ENCODE results near the gene TPPP.
"Not testable (repeated sequence)": the region's sequence is repeated elsewhere in the genome, so short reads cannot be mapped to it uniquely, and the experiment has no call there.

Gene TPPP

DNA sequence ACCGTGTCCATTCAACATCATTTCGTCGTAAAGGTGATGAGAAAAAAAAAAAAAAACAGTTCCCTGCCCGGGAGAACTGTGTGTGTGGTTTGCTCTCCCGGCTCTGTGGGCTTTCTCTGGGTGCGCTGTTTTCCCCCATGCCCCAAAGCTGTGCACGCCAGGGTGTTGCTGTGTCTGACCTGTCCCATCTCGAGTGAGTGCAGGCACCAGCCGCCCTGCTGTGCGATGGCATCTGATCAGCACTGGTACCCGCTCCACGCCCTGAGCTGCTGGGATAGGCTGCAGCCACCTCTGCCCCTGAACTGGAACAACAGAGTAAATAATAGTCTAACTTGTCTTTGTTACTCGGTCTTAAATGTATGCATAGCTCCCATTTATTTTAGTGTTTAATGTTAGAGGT is 47.7 kb downstream of the TPPP start:
- DNase-seq (ENCODE audit: low read depth in 2 of 2), result no peak

DNA sequence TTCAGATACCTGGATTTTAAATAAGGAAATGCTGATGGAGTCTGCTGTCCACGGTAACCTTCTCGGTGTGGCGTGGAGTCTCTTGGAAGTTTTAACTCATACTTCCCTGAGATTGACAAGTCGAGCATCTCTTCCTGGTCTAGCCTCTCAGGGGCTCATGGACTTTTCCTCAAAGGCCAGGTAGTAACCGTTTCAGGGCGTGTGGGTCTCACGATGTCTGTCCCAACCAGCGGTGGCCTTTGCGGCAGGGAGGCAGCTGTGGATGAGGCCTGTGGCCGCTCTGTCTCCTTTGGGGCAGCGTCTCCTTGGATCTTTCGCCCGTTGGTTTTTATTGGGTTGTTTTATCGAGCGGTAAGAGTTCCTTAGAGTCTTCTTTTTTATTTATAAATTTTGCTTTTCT is 48.2 kb downstream of the TPPP start:
- DNase-seq (ENCODE audit: low read depth in 2 of 2), result no peak

DNA sequence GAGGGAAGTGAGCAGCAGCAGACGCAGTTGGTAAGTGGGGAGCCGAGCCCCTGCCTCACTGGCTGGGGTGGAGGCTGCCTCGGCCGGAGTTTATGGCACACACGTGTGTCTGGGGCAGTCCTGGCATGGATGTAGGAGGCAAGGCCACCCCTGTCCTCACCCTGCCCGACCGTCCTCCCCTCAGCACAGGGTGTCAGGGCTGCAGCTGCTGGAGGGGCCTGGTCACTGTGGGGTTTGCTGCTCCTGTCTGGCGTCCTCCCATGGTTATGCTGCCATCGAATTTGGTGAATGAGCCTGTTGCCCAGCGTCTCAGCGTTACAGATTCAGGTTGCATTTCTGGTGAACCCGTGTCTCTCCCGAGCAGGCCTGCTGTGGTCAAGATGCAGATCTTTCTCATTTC is 48.6 kb downstream of the TPPP start:
- DNase-seq (ENCODE audit: low read depth in 2 of 2), result no peak

DNA sequence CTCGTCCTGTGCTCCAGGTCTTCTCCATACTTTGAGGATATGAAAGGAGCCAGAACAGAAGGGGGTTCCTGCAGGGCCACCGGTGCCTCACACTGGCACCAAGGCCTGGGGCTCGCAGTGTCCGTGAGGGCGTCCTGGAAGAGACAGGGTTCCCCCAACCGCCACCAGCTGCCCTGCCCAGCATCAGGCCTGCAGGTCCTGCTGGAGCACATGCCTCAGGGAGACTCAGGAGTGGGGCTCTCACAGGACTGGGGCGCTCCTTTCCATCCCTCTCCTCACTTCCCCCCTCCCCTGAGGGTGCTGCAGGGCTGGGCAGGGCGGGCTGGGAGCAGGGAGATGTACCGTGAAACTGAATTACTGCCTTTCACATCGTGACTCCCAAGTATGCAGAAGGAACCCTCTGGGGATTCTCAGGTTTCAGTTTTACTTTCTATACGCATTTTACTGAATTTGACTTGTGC is 49.3 kb downstream of the TPPP start:
- no peak for DNase-seq (ENCODE audit: low read depth in 2 of 2)

DNA sequence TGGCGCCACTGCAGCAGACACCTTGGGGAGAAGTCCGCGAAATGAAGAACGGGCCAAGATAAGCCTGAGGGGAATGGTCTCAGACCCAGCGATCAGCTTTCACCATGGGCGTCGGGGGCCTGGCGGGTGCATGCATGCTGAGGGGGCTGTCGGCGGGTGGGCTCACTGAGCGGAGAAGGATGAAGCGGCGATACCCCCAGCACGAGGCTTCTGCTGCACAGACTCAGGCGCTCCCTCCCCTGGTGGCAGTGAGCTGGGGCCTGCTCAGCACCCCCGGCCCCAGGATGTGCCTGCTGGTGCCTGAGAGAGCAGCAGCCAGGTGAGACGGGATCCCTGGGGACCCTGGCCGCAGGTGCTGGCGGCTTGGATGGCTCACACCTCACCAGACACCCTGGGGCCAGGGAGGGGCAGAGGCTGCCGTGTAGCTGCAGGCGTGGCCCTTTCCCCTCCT is 49.8 kb downstream of the TPPP start:
- no peak for DNase-seq (ENCODE audit: low read depth in 2 of 2)

DNA sequence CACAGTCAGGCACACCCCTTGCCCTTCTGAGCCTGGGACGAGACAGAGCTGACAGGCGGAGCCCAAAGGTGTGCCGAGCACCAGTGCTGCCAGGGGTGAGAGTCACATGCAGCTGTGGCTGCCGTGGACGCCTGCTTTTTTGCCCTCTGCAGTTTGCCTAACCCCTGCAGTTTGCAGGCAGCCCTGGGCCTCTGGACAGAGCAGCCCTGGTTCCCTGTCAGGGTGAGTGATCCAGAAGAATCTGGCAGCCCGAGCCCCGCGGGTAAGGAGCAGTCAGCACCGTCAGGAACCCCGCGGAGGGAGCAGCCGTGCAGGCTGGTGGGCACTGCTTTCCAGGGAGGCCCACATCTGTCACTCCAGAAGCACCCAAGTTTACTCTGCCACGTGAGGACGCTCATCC is 50.7 kb downstream of the TPPP start:
- no peak for DNase-seq (ENCODE audit: low read depth in 2 of 2)

DNA sequence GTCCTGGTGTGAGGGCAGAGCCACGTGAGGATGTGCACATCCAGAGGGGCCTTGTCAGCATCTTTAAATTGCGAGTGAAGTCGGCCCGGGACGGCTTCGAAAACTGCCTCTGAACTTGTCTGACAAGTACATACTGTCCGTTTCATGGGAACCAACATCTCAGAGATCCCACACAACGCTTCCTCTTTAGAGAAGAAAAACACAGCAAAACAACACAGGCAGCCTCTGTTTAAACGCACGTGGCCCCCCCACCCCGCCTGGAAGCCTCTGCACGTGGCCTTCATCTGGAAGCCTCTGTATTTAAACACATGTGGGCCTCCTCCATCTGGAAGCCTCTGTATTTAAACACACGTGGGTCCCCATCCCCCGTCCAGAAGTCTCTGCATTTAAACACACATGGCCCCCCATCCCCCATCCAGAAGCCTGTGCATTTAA is 51.8 kb downstream of the TPPP start:
- no peak for DNase-seq (ENCODE audit: low read depth in 2 of 2)

DNA sequence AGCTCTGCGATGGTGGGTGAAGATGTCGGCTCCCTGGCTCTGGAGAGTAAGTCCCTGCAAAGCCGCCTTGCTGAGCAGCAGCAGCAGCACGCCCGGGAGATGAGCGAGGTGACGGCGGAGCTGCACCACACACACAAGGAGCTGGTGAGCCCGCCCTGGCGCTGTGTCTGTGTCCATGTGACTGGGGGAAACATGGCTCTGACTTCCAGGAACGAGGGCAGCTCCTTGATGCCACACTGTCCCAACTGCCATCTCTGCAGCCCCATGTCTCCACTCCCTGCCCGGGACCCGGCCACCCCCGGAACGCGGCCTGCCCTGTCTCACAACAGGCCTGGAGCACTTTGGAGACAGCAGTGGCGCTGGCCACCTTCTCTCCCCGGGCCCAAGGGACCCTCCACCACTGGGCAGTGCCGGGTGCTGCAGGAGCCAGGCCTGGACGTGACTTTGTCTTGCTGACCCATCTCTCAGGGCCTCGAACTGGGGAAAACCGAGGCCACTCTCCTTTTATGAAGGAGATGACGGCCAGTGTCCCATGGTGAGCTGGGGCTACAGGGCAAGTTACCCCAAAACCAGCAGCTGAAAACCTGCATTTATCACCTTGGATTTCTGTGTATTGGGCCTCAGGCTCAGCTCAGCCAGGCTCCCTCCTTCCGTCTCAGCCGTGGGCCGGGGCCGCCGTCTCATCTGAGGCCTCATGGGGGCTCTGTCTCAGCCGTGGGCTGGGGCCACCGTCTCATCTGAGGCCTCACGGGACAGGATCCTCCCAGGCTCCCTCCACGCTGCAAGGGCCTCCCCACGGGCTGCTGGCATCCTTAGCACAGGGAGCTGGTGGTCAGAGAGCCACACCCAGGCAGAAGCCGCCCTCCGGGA is 52.5 kb downstream of the TPPP start:
- DNase-seq (ENCODE audit: low read depth in 2 of 2), result no peak

DNA sequence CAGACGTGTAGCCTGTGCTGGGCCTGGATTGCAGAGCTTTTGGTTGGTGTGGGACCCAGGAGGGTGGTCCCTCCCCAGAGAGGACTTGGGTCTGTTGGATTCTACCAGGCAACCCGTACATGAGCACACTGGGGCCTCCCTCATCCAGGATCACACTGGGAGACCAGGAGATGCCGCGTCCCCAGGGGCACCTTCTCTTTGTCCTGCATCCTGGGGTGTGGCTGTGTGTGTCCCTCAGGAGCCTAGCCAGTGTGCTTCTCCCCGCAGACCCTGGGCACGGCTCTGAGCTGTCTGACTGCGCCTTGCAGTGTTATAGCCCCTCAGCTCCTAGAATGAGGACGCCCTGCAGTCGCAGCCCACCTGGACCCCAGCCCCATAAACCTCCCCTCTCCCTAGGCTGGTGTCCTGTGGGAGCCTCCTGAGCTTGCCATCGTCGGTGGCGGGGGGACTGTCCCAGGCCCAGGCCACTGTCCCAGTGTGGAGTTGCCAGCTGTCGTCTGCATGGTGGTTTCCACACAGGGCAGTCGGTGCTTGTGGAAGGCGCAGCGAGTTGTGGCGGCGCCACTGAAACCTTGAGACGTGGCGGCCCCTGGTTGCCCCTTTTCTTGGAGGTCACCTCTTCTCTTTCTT is 53.5 kb downstream of the TPPP start:
- no peak for DNase-seq (ENCODE audit: low read depth in 2 of 2)

DNA sequence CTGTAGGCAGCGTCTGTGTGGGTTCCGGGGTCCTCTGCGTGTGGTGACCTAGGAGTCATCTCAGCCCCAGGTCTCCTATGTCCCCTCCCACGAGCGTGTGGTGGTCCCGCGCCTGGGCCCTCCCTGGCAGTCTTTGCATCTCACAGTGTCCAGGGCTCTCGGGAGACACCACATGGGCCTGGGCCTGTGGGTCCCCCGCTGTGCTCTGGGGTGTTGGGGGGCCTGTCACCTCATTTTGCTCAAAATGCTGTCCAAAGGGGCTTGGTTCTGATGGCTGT is 54.0 kb downstream of the TPPP start:
- no peak for DNase-seq (ENCODE audit: low read depth in 2 of 2)

DNA sequence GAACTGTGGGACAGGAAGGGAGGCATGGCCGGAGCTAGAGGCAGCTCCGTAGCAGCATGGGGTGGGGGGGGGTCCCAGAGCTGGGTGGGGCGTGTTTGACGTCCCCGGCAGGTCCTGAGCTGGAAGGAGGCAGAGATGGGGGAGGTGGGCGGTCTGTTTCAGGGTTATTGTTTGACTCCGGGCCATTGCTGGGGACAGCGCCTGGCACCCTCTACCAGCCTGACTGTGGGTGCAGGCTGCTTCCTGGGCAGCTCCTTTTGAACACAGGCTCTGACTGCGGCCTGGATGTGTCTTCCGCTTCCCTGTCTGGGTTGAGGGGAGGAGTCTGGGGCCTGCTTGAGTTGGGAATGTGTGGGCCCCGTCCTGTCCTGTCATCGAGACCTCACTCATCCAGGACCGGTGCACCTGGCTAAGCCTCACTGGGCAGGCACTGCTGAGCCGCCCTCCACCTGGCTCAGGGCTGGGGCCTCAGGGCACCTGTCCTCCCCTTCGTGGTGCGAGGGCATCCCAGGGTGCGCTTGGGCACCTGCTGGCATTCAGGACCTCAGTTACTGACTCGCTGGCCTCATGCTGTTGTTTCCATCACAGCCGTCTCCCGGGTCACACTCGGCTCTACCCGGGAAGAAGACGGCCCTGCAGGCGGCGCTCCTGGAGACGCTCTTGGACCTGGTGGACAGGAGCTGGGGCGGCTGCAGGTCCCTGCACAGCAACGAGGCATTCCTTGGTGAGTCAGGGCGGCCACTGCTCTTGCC is 54.5 kb downstream of the TPPP start:
- no peak for DNase-seq (ENCODE audit: low read depth in 2 of 2)

DNA sequence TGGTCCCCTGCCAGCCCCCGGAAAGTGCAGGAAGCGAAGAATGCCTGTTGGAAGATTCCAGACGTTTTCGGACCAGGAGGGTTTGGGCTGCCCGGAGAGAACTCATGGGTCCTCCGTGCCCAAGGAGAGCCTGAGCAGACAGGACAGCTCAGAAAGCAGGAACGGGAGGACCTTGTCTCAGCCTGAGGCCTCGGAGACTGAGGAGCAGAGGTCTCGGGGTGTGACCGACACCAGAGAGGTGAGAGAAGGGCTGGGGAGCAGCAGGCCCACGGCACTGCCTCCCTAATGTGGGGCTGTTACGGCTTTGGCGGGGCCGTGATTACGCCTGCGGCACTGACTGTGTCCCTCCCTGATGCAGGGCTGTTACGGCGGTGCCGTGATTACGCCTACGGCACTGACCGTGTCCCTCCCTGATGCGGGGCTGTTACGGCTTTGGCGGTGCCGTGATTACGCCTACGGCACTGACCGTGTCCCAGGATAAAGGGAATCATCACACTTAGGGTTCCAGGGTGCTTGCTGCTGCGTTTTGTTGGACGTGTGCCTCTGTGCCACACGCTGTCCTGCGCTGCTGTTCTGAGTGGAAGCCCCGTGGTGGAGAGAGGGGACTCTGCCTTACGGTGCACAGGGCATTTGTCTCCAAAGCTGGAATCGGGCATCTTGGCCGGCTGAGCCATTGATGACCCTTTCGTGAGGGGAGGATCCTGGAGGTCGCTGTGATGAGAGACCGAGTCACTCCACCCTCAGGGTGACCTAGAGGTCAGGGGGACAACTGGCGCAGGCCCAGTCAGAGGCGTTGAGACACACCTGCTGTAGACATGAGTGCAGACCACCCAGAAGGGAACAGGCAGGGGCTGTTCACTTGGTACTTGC is 55.3 kb downstream of the TPPP start:
- no peak for DNase-seq (ENCODE audit: low read depth in 2 of 2)

DNA sequence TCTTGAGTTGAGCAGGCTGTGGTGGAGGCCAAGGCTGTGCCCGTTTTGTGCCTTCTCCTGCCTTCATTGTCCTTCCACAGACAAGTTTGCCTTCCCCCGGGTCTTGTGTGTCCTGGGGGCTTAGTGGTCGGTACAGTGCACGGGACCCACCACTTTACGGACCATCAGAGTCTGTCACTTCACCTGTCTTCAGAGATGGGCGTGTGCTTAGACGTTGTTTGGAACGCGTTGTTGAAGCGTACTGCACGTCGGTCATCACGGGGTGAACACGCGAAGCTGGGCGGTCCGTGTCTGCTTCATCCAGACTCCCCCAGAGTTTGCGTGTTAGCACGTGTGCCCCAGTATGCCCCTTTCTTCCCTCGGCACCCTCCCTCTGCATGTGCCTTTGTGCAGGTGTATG is 56.2 kb downstream of the TPPP start:
- DNase-seq (ENCODE audit: low read depth in 2 of 2), result no peak

DNA sequence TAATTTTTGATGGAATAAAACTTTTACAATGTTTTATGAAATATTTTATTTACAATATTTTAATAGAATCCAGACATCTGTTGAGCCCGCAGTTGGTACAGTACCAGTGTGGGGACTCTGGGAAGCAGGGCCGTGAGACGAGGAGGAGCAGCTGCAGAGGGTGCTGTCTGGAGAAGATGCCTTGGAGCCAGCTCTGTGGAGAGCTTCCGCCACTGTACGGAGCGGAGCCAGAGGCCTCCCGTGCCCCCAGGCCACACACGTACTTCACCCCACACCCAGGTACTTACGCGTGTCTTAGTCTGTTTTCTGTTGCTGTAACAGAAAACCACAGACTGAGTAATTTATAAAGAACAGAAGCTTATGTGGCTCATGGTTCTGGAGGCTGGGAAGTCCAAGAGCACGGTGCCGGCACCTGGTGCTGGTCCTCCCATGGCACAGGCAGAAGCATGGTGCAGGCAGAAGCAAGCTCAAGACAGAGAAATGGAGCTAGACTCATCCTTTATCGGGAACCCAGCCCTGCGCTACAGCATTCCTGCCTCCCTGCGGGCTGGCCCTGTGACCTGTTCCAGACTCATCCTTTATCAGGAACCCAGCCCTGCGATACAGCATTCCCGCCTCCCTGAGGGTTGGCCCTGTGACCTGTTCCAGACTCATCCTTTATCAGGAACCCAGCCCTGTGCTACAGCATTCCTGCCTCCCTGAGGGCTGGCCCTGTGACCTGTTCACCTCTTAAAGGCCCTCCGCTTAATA is 57.7 kb downstream of the TPPP start:
- DNase-seq (ENCODE audit: low read depth in 2 of 2), result no peak

DNA sequence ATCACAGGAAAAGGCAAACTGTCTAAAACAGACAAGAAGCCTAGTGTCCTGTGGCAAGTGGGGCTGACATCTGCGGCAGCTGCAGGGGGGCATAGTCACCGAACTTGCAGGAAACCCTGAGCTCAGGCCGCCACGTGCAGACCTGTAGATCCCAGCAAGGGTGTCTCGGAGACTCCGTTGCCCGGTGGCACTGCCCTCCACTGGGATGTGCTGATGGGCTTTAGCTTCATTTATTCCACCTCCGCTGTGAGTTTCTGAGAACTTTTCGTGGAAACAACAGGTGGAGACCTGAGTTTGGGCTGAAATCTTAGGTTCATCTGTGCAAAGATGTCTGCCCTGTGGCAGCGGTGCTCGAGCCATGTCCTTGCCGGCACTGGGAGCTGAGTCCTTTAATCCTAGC is 59.0 kb downstream of the TPPP start:
- no peak for DNase-seq (ENCODE audit: low read depth in 2 of 2)

DNA sequence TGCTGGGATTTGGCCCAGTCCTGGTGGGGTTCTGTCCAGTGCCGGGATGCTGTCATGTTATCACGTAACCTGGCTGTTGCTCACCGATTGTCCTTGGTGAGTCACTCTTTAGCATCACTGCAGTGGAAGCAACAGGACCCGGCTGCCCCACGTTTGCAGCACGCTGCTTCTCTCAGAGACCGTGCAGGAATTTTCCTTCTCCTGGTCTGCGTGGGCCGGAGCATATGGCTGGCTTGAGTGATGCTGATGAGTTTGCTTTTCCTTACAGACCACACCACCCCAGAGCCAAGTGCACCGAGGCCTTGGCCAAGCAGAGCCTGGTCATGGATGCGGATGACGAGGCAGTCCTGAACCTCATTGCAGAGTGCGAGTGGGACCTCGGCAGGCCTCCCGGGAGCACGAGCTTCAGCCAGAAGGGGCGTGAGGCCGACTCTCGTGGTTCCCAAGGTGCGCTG is 59.6 kb downstream of the TPPP start:
- no peak for DNase-seq (ENCODE audit: low read depth in 2 of 2)

DNA sequence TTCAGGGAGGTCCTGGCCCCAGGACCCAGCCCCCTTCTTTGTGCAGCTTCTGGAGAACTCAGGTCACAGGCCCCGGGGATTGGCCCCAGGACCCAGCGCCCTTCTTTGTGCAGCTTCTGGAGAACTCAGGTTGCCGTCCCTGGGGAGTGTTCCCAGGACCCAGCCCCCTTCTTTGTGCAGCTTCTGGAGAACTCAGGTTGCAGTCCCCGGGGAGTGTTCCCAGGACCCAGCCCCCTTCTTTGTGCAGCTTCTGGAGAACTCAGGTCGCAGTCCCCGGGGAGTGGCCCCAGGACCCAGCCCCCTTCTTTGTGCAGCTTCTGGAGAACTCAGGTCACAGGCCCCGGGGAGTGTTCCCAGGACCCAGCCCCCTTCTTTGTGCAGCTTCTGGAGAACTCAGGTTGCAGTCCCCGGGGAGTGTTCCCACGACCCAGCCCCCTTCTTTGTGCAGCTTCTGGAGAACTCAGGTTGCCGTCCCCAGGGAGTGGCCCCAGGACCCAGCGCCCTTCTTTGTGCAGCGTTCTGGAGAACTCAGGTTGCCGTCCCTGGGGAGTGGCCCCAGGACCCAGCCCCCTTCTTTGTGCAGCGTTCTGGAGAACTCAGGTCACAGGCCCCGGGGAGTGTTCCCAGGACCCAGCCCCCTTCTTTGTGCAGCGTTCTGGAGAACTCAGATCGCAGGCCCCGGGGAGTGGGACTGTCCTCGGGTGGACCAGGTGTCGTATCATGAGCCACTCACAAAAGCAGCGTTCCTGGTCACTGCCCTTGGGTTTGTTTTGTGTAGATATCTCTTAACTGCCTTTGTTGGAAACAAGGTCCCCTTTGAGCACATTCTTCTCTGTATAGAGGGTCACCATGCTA is 64.6 kb downstream of the TPPP start:
- not testable (repeated sequence) for DNase-seq (ENCODE audit: low read depth in 2 of 2)

DNA sequence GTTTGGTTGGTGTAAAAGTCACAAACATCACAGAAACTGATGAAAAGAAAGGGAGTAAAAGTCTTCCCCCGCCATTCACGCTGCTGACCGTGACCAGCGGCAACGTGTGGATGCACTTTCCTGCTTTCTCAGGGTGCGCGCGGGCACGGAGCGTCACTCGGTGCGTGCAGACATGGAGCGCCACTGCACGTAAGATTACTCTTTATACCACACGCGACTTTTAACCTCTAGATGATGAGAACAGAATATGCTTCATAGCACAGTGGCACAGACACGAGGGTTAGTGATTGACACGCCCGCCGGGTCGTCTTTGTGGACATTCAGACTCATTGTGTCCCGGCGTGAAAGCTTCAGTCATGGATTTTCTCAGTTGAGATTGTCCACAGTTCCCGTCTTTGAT is 65.3 kb downstream of the TPPP start:
- no peak for DNase-seq (ENCODE audit: low read depth in 2 of 2)

DNA sequence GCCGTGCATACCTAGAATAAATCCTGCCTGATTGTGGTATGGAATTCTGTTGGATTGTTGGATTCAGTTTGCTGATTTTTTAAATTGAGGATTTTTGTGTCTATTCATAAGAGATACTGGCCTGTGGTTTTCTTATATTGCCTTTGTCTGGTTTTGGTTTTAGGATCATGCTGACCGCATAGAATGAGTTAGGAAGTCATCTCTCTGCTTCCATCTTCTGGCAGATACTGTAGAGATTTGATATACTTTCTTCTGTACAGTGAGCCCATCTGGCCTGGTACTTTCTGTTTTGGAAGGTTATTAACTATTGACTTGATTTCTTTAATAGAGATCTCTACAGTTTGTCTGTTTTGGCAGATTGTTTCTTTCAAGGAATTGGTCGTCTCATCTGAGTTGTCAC is 66.3 kb downstream of the TPPP start:
- DNase-seq (ENCODE audit: low read depth in 2 of 2), result no peak

DNA sequence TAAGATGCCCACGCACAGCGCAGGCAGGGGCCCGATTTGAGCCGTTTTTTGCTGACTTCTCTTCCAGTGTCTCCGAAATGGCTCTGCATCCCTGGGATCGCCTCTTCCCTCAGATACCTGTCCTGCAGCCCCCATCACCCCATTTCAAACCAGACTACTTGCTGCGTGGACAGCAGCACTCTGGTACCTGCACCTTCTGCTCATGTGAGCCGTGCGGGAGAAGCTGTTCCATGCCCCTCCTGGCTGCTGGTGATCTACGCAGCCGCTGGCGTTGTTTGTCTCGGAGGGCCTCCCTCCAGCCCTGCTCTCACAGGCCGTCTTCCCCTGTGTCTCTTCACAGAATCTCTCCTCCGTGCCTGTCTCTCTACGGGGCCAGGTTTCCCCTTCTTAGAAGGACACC is 67.6 kb downstream of the TPPP start:
- no peak for DNase-seq (ENCODE audit: low read depth in 2 of 2)

Measured in fibroblast of skin of left biceps (primary cell).